Nephron progenitor cell (in vitro differentiated cells): ENCODE data around the gene METAP1D.

ENCODE experiments used
- DNase-seq: peaks from one replicate; pipeline ENCODE4 v3.0.0; 2021
- H3K27ac Mint-ChIP-seq: 2 replicates; pipeline ENCODE4 v1.8.0; 2021; ENCODE audit warnings: mild to moderate bottlenecking, moderate library complexity, mixed read lengths
- H3K27me3 Mint-ChIP-seq: 2 replicates; pipeline ENCODE4 v1.8.0; 2021; ENCODE audit warnings: mild to moderate bottlenecking, low read depth, mixed read lengths; ENCODE audit not compliant: poor library complexity
- H3K36me3 Mint-ChIP-seq: 2 replicates; pipeline ENCODE4 v1.8.0; 2021; ENCODE audit warnings: low read depth, mixed read lengths
- H3K4me1 Mint-ChIP-seq: 2 replicates; pipeline ENCODE4 v1.8.0; 2021; ENCODE audit warnings: mixed read lengths
- H3K4me3 Mint-ChIP-seq: 2 replicates; pipeline ENCODE4 v1.8.0; 2021; ENCODE audit warnings: mild to moderate bottlenecking, moderate library complexity, mixed read lengths
- H3K9me3 Mint-ChIP-seq: 2 replicates; pipeline ENCODE4 v1.8.0; 2021; ENCODE audit warnings: mild to moderate bottlenecking, moderate library complexity, mixed read lengths
- CTCF ChIP-seq: fragments of 200-600 bp; sonication (generic); IDR thresholded peaks from 2 replicates; pipeline ENCODE4 v1.5.0; 2021; ENCODE audit warnings: antibody characterized with exemption

METAP1D gene

GRCh38 chr2:172088245-172089004, 88.7 kb downstream of the METAP1D start:
- no peak for DNase-seq
- no peak for TF ChIP-seq CTCF
- H3K27ac Mint-ChIP-seq = no peak overlapping the region
- no peaks in the 10 kb centered on the region for H3K9me3 Mint-ChIP-seq
- H3K4me3 Mint-ChIP-seq = peak overlapping the region; percentile 21
- no peaks in the 10 kb centered on the region for H3K36me3 Mint-ChIP-seq
- peaks cover 100% of the 10 kb centered on the region for H3K27me3 Mint-ChIP-seq
- H3K4me1 Mint-ChIP-seq = peaks cover 44% of the 10 kb centered on the region

GRCh38 chr2:172089005-172089504, 89.3 kb downstream of the METAP1D start:
- Mint-ChIP-seq H3K27ac (no peak overlapping the region), H3K27me3 (peaks cover 100% of the 10 kb centered on the region), H3K4me3 (no peak overlapping the region), H3K4me1 (peaks cover 47% of the 10 kb centered on the region), H3K9me3 (no peaks in the 10 kb centered on the region), H3K36me3 (no peaks in the 10 kb centered on the region)
- no peak for TF ChIP-seq CTCF
- DNase-seq = no peak

- Mint-ChIP-seq H3K9me3 (no peaks in the 10 kb centered on the region), H3K36me3 (no peaks in the 10 kb centered on the region), H3K27ac (no peak overlapping the region), H3K4me1 (peaks cover 43% of the 10 kb centered on the region), H3K27me3 (peaks cover 100% of the 10 kb centered on the region), H3K4me3 (no peak overlapping the region)
- no peak for TF ChIP-seq CTCF
- no peak for DNase-seq
Observed at GRCh38 chr2:172089633-172090032, 89.9 kb downstream of the METAP1D start.

GRCh38 chr2:172090044-172090961, 90.5 kb downstream of the METAP1D start:
- Mint-ChIP-seq H3K27me3 (peaks cover 100% of the 10 kb centered on the region), H3K4me1 (peaks cover 43% of the 10 kb centered on the region), H3K9me3 (no peaks in the 10 kb centered on the region), H3K36me3 (no peaks in the 10 kb centered on the region), H3K27ac (no peak overlapping the region), H3K4me3 (no peak overlapping the region)
- DNase-seq = no peak
- TF ChIP-seq CTCF = no peak

GRCh38 chr2:172091000-172091641, 91.4 kb downstream of the METAP1D start:
- Mint-ChIP-seq H3K27ac (no peak overlapping the region), H3K4me3 (no peak overlapping the region), H3K9me3 (no peaks in the 10 kb centered on the region), H3K27me3 (peaks cover 100% of the 10 kb centered on the region), H3K36me3 (no peaks in the 10 kb centered on the region), H3K4me1 (peaks cover 46% of the 10 kb centered on the region)
- TF ChIP-seq CTCF = no peak
- DNase-seq = no peak
